PC-9 (cell line): ENCODE data around the gene PTPN11. TPM values are rescaled to one million over a fixed set of nuclear protein-coding genes. Genes with fewer than 3 reads are reported as not detected.
"Not testable (repeated sequence)": the region's sequence is repeated elsewhere in the genome, so short reads cannot be mapped to it uniquely, and the experiment has no call there.

Experiments used
- BruUV-seq: library from RNA; stranded (reverse); fragments of 400-500 nt; replicated peaks from 2 replicates; lab custom pipeline; 2021; lab: Mats Ljungman, UMichigan
- CTCF ChIA-PET: fragments of 300-600 bp; sonication (Branson Sonifier 250); formaldehyde crosslinking; loops from one replicate; lab custom pipeline; 2022; ENCODE audit warnings: antibody characterized with exemption; lab: Charles Lee
- POLR2A ChIA-PET: fragments of 300-600 bp; sonication (Branson Sonifier 250); formaldehyde crosslinking; loops from one replicate; lab custom pipeline; 2022; ENCODE audit warnings: antibody characterized with exemption; ENCODE audit not compliant: unreplicated experiment; lab: Charles Lee
- DNase-seq, 2 experiments: peaks; one replicate each; pipeline versions ENCODE4 v3.0.0 to v3.0.0-alpha.2; 2015 to 2022; ENCODE audit warnings: mixed read lengths in 1 of 2
- H2AFZ ChIP-seq: fragments of 200-600 bp; sonication (generic); 2 replicates; pipeline ENCODE4 v1.8.1; 2017; ENCODE audit warnings: antibody characterized with exemption
- H3F3A ChIP-seq: fragments of 200-600 bp; sonication (generic); 2 replicates; pipeline ENCODE4 v1.8.1; 2017; ENCODE audit warnings: antibody characterized with exemption, mild to moderate bottlenecking, low read depth; ENCODE audit not compliant: insufficient read depth
- H3K27ac ChIP-seq: fragments of 200-600 bp; sonication (generic); 2 replicates; pipeline ENCODE4 v1.6.1; 2016; ENCODE audit warnings: mixed run types
- H3K27me3 ChIP-seq: fragments of 200-600 bp; sonication (generic); 2 replicates; pipeline ENCODE4 v1.6.1; 2016; ENCODE audit warnings: low read depth, mixed run types; ENCODE audit not compliant: insufficient read depth
- H3K36me3 ChIP-seq: fragments of 200-600 bp; sonication (generic); 2 replicates; pipeline ENCODE4 v1.6.1; 2016; ENCODE audit warnings: low read depth, mixed run types
- H3K4me1 ChIP-seq: fragments of 200-600 bp; sonication (generic); replicated peaks from 2 replicates; pipeline ENCODE4 v1.6.1; 2016; ENCODE audit warnings: mixed run types; ENCODE audit not compliant: insufficient read depth
- H3K4me2 ChIP-seq: fragments of 200-600 bp; sonication (generic); 2 replicates; pipeline ENCODE4 v1.6.1; 2017; ENCODE audit warnings: mixed run types
- H3K4me3 ChIP-seq: fragments of 200-600 bp; sonication (generic); 2 replicates; pipeline ENCODE4 v1.6.1; 2016; ENCODE audit warnings: mixed run types
- H3K79me2 ChIP-seq: fragments of 200-600 bp; sonication (generic); 2 replicates; pipeline ENCODE4 v1.6.1; 2017; ENCODE audit warnings: low read depth, mixed run types
- H3K9me2 ChIP-seq: fragments of 200-600 bp; sonication (generic); 2 replicates; pipeline ENCODE4 v1.8.1; 2017; ENCODE audit warnings: mild to moderate bottlenecking; ENCODE audit not compliant: insufficient read depth
- H3K9me3 ChIP-seq: fragments of 200-600 bp; sonication (generic); 2 replicates; pipeline ENCODE4 v1.8.1; 2016; ENCODE audit warnings: low read depth; ENCODE audit not compliant: insufficient read depth
- H4K20me1 ChIP-seq: fragments of 200-600 bp; sonication (generic); 2 replicates; pipeline ENCODE4 v1.8.1; 2017; ENCODE audit not compliant: insufficient read depth
- CTCF ChIP-seq: fragments of 200-600 bp; sonication (generic); conservative IDR thresholded peaks from 2 replicates; pipeline ENCODE4 v1.6.1; 2017; ENCODE audit warnings: mixed run types, antibody characterized with exemption, mild to moderate bottlenecking, moderate library complexity
- EZH2 ChIP-seq: fragments of 200-600 bp; sonication (generic); IDR thresholded peaks from 2 replicates; pipeline ENCODE4 v1.8.0; 2017; ENCODE audit warnings: antibody characterized with exemption, low read depth
- intact Hi-C: fragments of 100-400 bp; cut with micrococcal nuclease; formaldehyde crosslinking; loops from one replicate; pipeline ENCODE4 v1.10.0; 2022; ENCODE audit not compliant: unreplicated experiment
- total RNA-seq: library from RNA; stranded (reverse); gene quantifications from 2 replicates; pipeline ENCODE4 v1.2.3, GENCODE V29; 2021

The PTPN11 gene
- total RNA-seq, 1 experiment from 2014 or later: 113 TPM

- Histone ChIP-seq H3K36me3 (no peaks in the 10 kb centered on the region), H3F3A (no peaks in the 10 kb centered on the region; the same call in 1 of the 2 replicates), H3K9me2 (no peaks in the 10 kb centered on the region), H2AFZ (no peak overlapping the region), H4K20me1 (no peaks in the 10 kb centered on the region), H3K4me2 (no peak overlapping the region), H3K9me3 (no peaks in the 10 kb centered on the region), H3K27me3 (no peaks in the 10 kb centered on the region), H3K4me1 (0 out of 2 replicates have a peak, but pooled peaks cover 4% of the 10 kb centered on the region), H3K27ac (no peak overlapping the region), H3K4me3 (no peak overlapping the region), H3K79me2 (no peaks in the 10 kb centered on the region)
- no peak for DNase-seq
- ChIA-PET POLR2A (no interaction called here), CTCF (interaction anchor here (0.6 to 1.5 kb wide), 7 partner anchors 64 to 981 kb away, joined by 3 to 13 read pairs (median 4); partner anchors contain the start of gene SH2B3)
- no TSS peak for BruUV-seq
- TF ChIP-seq EZH2 (no peak), CTCF (no peak)
- intact Hi-C loops: loop anchor here (1.0 to 10.0 kb wide), 3 partner anchors 312 to 562 kb away; no protein-coding TSS in a partner anchor
Measured at GRCh38 chr12:112386726-112387125, 32.0 kb upstream of the PTPN11 start.

GRCh38 chr12:112389228-112389627 lies 29.5 kb upstream of the PTPN11 start:
- Histone ChIP-seq H3K9me2 (no peaks in the 10 kb centered on the region), H3K27me3 (no peaks in the 10 kb centered on the region), H3K9me3 (no peaks in the 10 kb centered on the region), H3K27ac (no peak overlapping the region), H3F3A (no peaks in the 10 kb centered on the region), H3K79me2 (no peaks in the 10 kb centered on the region), H2AFZ (no peak overlapping the region), H3K4me3 (no peak overlapping the region), H3K4me1 (no peaks in the 10 kb centered on the region), H3K36me3 (no peaks in the 10 kb centered on the region), H3K4me2 (no peak overlapping the region), H4K20me1 (no peaks in the 10 kb centered on the region)
- TF ChIP-seq EZH2 (no peak), CTCF (no peak)
- ChIA-PET POLR2A (no interaction called here), CTCF (no interaction called here)
- no TSS peak for BruUV-seq
- DNase-seq: no peak
- intact Hi-C loops: loop anchor here (10.0 kb wide), 2 partner anchors 314 to 564 kb away; no protein-coding TSS in a partner anchor

GRCh38 chr12:112389922-112390654 lies 28.7 kb upstream of the PTPN11 start:
- H4K20me1 ChIP-seq, CTCF ChIA-PET, H3K9me3 ChIP-seq, H3K4me3 ChIP-seq, H3F3A ChIP-seq, DNase-seq, H3K4me1 ChIP-seq, H3K79me2 ChIP-seq, POLR2A ChIA-PET, H3K9me2 ChIP-seq, H3K27me3 ChIP-seq, BruUV-seq, H2AFZ ChIP-seq, H3K36me3 ChIP-seq, H3K4me2 ChIP-seq, H3K27ac ChIP-seq: not testable (repeated sequence)
- intact Hi-C loops: loop anchor here (10.0 kb wide), 2 partner anchors 315 to 565 kb away; no protein-coding TSS in a partner anchor
